Right lobe of liver (tissue), 6 donors: Measurements from ENCODE around the gene SLC25A47. TPM values are rescaled to one million over a fixed set of nuclear protein-coding genes. Genes with fewer than 3 reads are reported as not detected.

ENCODE experiments used
- ATAC-seq, 4 donors: fragments of 200-7000 bp; cut with Tn5 transposase; one replicate each; pipeline ENCODE4 v1.9.1; 2020; ENCODE audit warnings: mild to moderate bottlenecking in 4 of 4, moderate library complexity in 4 of 4
- DNase-seq, 3 donors: peaks; one replicate each; pipeline ENCODE4 v3.0.0-alpha.2; 2020
- H3K27ac ChIP-seq, 3 donors: fragments of 200-600 bp; one replicate each; pipeline ENCODE4 v1.8.0; 2022
- H3K27me3 ChIP-seq, 2 donors: fragments of 200-600 bp; one replicate each; pipeline ENCODE4 v1.8.0; 2022
- H3K36me3 ChIP-seq, 4 donors: fragments of 200-600 bp; sonication (generic) in 1 of 4; one replicate each; pipeline versions ENCODE4 v1.5.1 to v1.8.0; 2017 to 2022; ENCODE audit warnings: control low read depth in 1 of 4
- H3K4me1 ChIP-seq, 4 donors: fragments of 200-600 bp; sonication (generic) in 1 of 4; one replicate each; pipeline versions ENCODE4 v1.5.1 to v1.8.0; 2017 to 2022; ENCODE audit warnings: control low read depth in 1 of 4
- H3K4me3 ChIP-seq, 3 donors: fragments of 200-600 bp; one replicate each; pipeline ENCODE4 v1.8.0; 2022
- H3K9me3 ChIP-seq, 4 donors: fragments of 200-600 bp; sonication (generic) in 1 of 4; one replicate each; pipeline versions ENCODE4 v1.5.1 to v1.8.0; 2017 to 2022; ENCODE audit warnings: control low read depth in 1 of 4
- CTCF ChIP-seq, 4 donors: fragments of 200-600 bp in 3 of 4; fragments of 450-650 bp in 1 of 4; IDR thresholded peaks; one replicate each; pipeline versions ENCODE4 v1.5.1 to v1.8.0; 2016 to 2022; ENCODE audit warnings: antibody characterized with exemption in 4 of 4, mild to moderate bottlenecking in 2 of 4
- POLR2A ChIP-seq: fragments of 450-650 bp; IDR thresholded peaks from one replicate; pipeline ENCODE4 v1.6.1; 2017; ENCODE audit warnings: antibody characterized with exemption, mild to moderate bottlenecking
- WGBS: methylation state at CpG from one replicate; pipeline ENCODE4 v1.1.6; 2018; ENCODE audit warnings: low coverage, low lambda C conversion rate; ENCODE audit not compliant: insufficient coverage; ENCODE audit errors: missing lambda C conversion rate; 5-methylcytosine and 5-hydroxymethylcytosine counted together
- intact Hi-C, 2 donors: fragments of 100-400 bp; cut with DNase I; formaldehyde crosslinking; loops; one replicate each; pipeline versions ENCODE4 v1.11.2 to v1.14.1; 2022
- total RNA-seq, 6 experiments: library from RNA; depleted of rRNA in 2 of 6; stranded (reverse); fragments of >200 nt in 2 of 6; fragmentation: NEBNext Ultra II Directional in 3 of 6; extraction: Animal tissue kit (Norgen Biotek cat#: 25700) in 3 of 6; gene quantifications; one replicate each; pipeline versions ENCODE4 v1.1.0 to v1.2.4, GENCODE V29; 2016 to 2023
- donor health status: DM: no; HTN: yes; CAD: no.
- donor health status: DM: no; HTN: no; CAD: no.
- donor health status: DM: no; HTN: no; CAD: no.
- donor health status: DM: no; HTN: yes; CAD: no.
- donor health status: DM: no; HTN: yes; CAD: no.

SLC25A47 gene
- total RNA-seq, 6 experiments from 2014 or later, result 74.8 to 378 (median 229) TPM

DNA sequence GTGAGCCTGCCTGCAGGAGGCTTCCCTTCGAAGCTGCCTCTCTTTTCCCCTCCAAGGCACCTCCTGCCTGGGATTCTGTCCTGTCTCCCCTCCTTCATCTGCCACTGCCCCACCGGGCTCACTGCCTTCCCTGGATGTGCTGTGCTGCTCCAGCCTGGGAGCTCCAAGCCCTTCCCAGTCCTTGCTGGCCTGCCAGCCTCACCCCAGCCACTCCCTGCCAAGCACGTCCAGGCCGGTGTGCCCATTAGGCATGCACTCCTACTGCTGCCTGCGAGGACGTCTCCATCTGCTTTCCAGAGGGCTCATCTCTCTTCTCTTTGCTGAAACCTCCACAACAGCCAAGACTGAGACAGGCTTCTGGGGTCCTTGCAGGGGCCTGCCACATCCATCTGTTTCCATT, 8.4 kb upstream of the SLC25A47 start:
- WGBS, result no CpG with 5 or more reads among the region's 6 CpGs
- Histone ChIP-seq H3K4me3 (no peak overlapping the region), H3K4me1 (peaks cover 0 to 9% (median 4%) of the 10 kb centered on the region in 4 donors), H3K36me3 (no peaks in the 10 kb centered on the region), H3K9me3 (no peaks in the 10 kb centered on the region), H3K27me3 (no peaks in the 10 kb centered on the region), H3K27ac (no peak overlapping the region)
- TF ChIP-seq POLR2A (no peak), CTCF (IDR thresholded peaks at IDR 0.05) (no peak)
- DNase-seq, result no peak
- intact Hi-C loops, result no loop called here
- ATAC-seq, result no peak

- Histone ChIP-seq H3K36me3 (no peaks in the 10 kb centered on the region), H3K27ac (no peak overlapping the region), H3K4me3 (no peak overlapping the region), H3K27me3 (no peaks in the 10 kb centered on the region), H3K9me3 (no peaks in the 10 kb centered on the region), H3K4me1 (peaks cover 0 to 21% (median 9%) of the 10 kb centered on the region in 4 donors)
- intact Hi-C loops, result no loop called here
- no peak for ATAC-seq
- WGBS, result 20% methylated on average over 1 of the region's 6 CpGs
- TF ChIP-seq CTCF (IDR thresholded peaks at IDR 0.05) (no peak), POLR2A (no peak)
- DNase-seq, result no peak
These were observed 5.8 kb upstream of the SLC25A47 start for GRCh38 chr14:100317389-100317788.

DNA sequence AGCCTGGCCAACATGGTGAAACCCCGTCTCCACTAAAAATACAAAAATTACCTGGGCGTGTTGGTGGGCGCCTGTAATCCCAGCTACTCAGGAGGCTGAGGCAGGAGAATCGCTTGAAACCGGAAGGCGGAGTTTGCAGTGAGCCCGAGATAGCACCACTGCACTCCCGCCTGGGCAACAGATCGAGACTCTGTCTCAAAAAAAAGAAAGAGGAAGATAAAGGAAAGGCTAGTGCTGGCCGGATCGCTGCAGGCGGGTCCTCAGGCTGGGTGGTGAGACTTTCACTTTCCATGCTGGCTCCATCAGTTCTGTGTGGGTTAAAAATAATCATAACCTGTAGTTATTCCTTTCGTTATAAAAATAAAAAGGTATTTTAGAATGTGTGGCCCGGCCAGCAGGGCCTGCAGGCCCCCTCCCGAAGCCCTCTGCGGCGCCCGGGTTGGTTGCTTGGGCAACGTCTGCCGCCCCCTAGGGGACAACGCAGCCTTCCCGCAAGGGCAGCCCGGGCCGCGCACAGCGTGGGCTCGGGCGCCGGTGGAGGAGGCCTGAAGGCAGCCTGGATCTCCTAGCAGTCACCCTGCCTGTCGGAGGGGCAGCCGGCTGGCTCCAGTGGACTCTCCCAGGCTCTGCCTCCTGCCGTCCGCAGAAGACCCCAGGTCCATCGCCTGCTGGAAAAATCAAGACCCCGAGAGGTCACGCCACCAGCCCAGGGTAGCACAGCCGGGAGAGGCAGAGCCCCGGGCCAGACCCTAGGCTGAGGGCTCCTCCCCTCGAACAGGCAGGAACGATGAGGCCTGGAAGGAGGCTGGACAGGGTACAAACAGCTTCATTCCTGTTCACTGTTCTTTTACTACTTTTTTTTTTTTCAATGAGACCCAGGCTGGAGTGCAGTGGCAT, 5.0 kb upstream of the SLC25A47 start:
- Histone ChIP-seq H3K4me3 (peak overlapping the region; percentile 16 to 32 (median 19)), H3K36me3 (no peaks in the 10 kb centered on the region), H3K27ac (no peak overlapping the region), H3K27me3 (no peaks in the 10 kb centered on the region), H3K4me1 (peaks cover 0 to 26% (median 12%) of the 10 kb centered on the region in 4 donors), H3K9me3 (no peaks in the 10 kb centered on the region)
- intact Hi-C loops, result no loop called here
- DNase-seq (peak in 2 of 3 donors; percentile 73 to 74), ATAC-seq (peak; percentile 38 to 52 (median 44))
- WGBS, result 39% methylated on average over 17 of the region's 40 CpGs
- TF ChIP-seq CTCF (IDR thresholded peaks at IDR 0.05) (peak; percentile 45 to 72 (median 58)), POLR2A (no peak)

DNA sequence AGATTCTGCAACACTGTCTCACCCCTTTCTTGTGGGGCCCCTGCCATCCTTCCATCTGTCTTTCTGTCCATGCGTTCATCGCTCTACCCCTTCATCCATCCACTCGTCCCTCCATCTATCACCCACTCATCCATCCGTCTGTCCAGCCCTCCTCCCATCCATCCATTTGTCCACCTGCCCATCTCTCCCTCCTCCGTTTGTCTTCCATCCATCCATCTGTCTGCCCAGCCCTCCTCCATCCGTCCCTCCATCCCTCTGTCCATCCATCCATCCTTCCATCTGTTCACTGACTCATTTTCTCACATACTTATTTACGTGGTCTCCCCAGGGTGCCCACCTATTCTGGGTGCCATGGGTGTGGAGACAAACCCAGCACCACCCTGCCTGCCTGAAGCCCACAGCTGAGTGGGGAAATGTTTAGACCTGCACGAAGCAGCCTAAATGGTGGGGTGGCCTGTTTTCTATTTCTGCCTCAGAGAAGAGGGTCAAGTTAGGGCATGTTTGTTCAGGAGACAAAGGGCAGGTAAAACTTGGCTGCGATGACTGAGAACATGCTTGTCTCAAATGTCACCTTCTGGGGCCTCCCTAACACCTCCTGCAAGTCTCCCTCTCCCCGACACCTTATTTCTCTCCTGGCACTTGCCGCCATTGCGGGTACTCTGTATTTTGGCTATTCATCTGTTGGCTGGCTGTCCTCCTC, 2.8 kb upstream of the SLC25A47 start:
- TF ChIP-seq POLR2A (no peak), CTCF (IDR thresholded peaks at IDR 0.05) (no peak)
- ATAC-seq, result no peak
- Histone ChIP-seq H3K9me3 (no peaks in the 10 kb centered on the region), H3K4me1 (peaks cover 0 to 27% (median 12%) of the 10 kb centered on the region in 4 donors), H3K27ac (peak overlapping the region in 1 of 3 donors; percentile 18), H3K27me3 (no peaks in the 10 kb centered on the region), H3K36me3 (peaks cover 0 to under 1% (median 0%) of the 10 kb centered on the region in 4 donors), H3K4me3 (no peak overlapping the region)
- 69% methylated on average over 10 of the region's 12 CpGs for WGBS
- no peak for DNase-seq
- intact Hi-C loops, result no loop called here
